H9 (cell line): ENCODE results near the gene TARM1. TPM values are rescaled to one million over a fixed set of nuclear protein-coding genes. Genes with fewer than 3 reads are reported as not detected.

Experiments used
- DNase-seq: peaks from one replicate; pipeline ENCODE4 v3.0.0-alpha.2; 2017
- H2AFZ ChIP-seq: one replicate; pipeline ENCODE4 v1.6.1; 2013; ENCODE audit warnings: mild to moderate bottlenecking, low read length, control low read depth, moderate library complexity
- H2AK5ac ChIP-seq: 2 replicates; pipeline ENCODE4 v1.6.1; 2013; ENCODE audit warnings: low read length, control low read depth, mixed read lengths; ENCODE audit not compliant: insufficient read length
- H2BK120ac ChIP-seq: one replicate; pipeline ENCODE4 v1.6.1; 2013; ENCODE audit warnings: low read depth, mild to moderate bottlenecking, low read length, control low read depth, inconsistent platforms; ENCODE audit not compliant: poor library complexity, severe bottlenecking
- H2BK12ac ChIP-seq: 2 replicates; pipeline ENCODE4 v1.6.1; 2013; ENCODE audit warnings: low read length, control low read depth, mixed read lengths, low read depth; ENCODE audit not compliant: insufficient read length
- H2BK15ac ChIP-seq: 2 replicates; pipeline ENCODE4 v1.6.1; 2013; ENCODE audit warnings: low read depth, low read length, control low read depth
- H2BK20ac ChIP-seq: one replicate; pipeline ENCODE4 v1.6.1; 2013; ENCODE audit warnings: low read depth, mild to moderate bottlenecking, low read length, control low read depth, inconsistent platforms; ENCODE audit not compliant: poor library complexity, severe bottlenecking
- H2BK5ac ChIP-seq: 2 replicates; pipeline ENCODE4 v1.6.1; 2013; ENCODE audit warnings: low read length, control low read depth, mixed read lengths; ENCODE audit not compliant: insufficient read length
- H3K14ac ChIP-seq: 2 replicates; pipeline ENCODE4 v1.6.1; 2013; ENCODE audit warnings: low read length, control low read depth; ENCODE audit not compliant: insufficient read depth
- H3K18ac ChIP-seq: 2 replicates; pipeline ENCODE4 v1.6.1; 2013; ENCODE audit warnings: low read depth, mild to moderate bottlenecking, mixed read lengths, low read length, control low read depth; ENCODE audit not compliant: insufficient read length
- H3K23ac ChIP-seq: 2 replicates; pipeline ENCODE4 v1.6.1; 2013; ENCODE audit warnings: low read length, control low read depth, mixed read lengths, low read depth; ENCODE audit not compliant: insufficient read length
- H3K23me2 ChIP-seq: 2 replicates; pipeline ENCODE4 v1.6.1; 2013; ENCODE audit warnings: low read depth, mild to moderate bottlenecking, mixed read lengths, low read length, control low read depth; ENCODE audit not compliant: insufficient read length, poor library complexity, severe bottlenecking
- H3K27ac ChIP-seq: 2 replicates; pipeline ENCODE4 v1.5.1; 2013; ENCODE audit warnings: low read length, control low read depth, mixed read lengths, low read depth; ENCODE audit not compliant: insufficient read length
- H3K27me3 ChIP-seq: 2 replicates; pipeline ENCODE4 v1.6.1; 2013; ENCODE audit warnings: low read length, control low read depth, inconsistent platforms; ENCODE audit not compliant: insufficient read depth
- H3K4ac ChIP-seq: 2 replicates; pipeline ENCODE4 v1.6.1; 2013; ENCODE audit warnings: low read depth, mild to moderate bottlenecking, control low read depth, inconsistent platforms, low read length, moderate library complexity
- H3K4me1 ChIP-seq: 2 replicates; pipeline ENCODE4 v1.6.1; 2013; ENCODE audit warnings: low read length, control low read depth, inconsistent platforms; ENCODE audit not compliant: insufficient read depth
- H3K4me2 ChIP-seq: 2 replicates; pipeline ENCODE4 v1.6.1; 2013; ENCODE audit warnings: low read length, control low read depth, mixed read lengths; ENCODE audit not compliant: insufficient read length, insufficient read depth
- H3K56ac ChIP-seq: 2 replicates; pipeline ENCODE4 v1.6.1; 2013; ENCODE audit warnings: low read depth, mild to moderate bottlenecking, mixed read lengths, low read length, control low read depth; ENCODE audit not compliant: insufficient read length
- H3K79me1 ChIP-seq: 2 replicates; pipeline ENCODE4 v1.6.1; 2013; ENCODE audit warnings: low read depth, mild to moderate bottlenecking, moderate library complexity, low read length, control low read depth, inconsistent platforms; ENCODE audit not compliant: insufficient read depth, poor library complexity, severe bottlenecking
- H3K79me2 ChIP-seq: 2 replicates; pipeline ENCODE4 v1.6.1; 2013; ENCODE audit warnings: low read length, control low read depth, inconsistent platforms; ENCODE audit not compliant: insufficient read depth
- H3K9ac ChIP-seq: 2 replicates; pipeline ENCODE4 v1.6.1; 2013; ENCODE audit warnings: low read length, control low read depth, mixed read lengths; ENCODE audit not compliant: insufficient read length; ENCODE audit errors: extremely low read depth
- H3K9me3 ChIP-seq: one replicate; pipeline ENCODE4 v1.6.1; 2013; ENCODE audit warnings: low read depth, low read length, inconsistent platforms; ENCODE audit not compliant: control insufficient read depth
- H3T11ph ChIP-seq: one replicate; pipeline ENCODE4 v1.6.1; 2013; ENCODE audit warnings: mild to moderate bottlenecking, low read length, control low read depth, inconsistent platforms
- H4K20me1 ChIP-seq: one replicate; pipeline ENCODE4 v1.6.1; 2013; ENCODE audit not compliant: control insufficient read depth, insufficient read length, insufficient read depth
- H4K5ac ChIP-seq: 2 replicates; pipeline ENCODE4 v1.6.1; 2013; ENCODE audit warnings: low read depth, mild to moderate bottlenecking, mixed read lengths, low read length, control low read depth; ENCODE audit not compliant: insufficient read length
- H4K8ac ChIP-seq: replicated peaks from 2 replicates; pipeline ENCODE4 v1.6.1; 2013; ENCODE audit warnings: low read length, control low read depth, mixed read lengths, low read depth; ENCODE audit not compliant: insufficient read length
- H4K91ac ChIP-seq: 2 replicates; pipeline ENCODE4 v1.6.1; 2013; ENCODE audit warnings: low read depth, mild to moderate bottlenecking, moderate library complexity, mixed read lengths, low read length, control low read depth; ENCODE audit not compliant: insufficient read length
- H3K27ac Mint-ChIP-seq, 3 experiments: 2 replicates in 2 of 3; 3 replicates in 1 of 3; pipeline ENCODE4 v1.8.0; 2020 to 2021; ENCODE audit warnings: mixed read lengths in 3 of 3, mild to moderate bottlenecking in 1 of 3, moderate library complexity in 1 of 3
- H3K27me3 Mint-ChIP-seq: 2 replicates; pipeline ENCODE4 v1.8.0; 2021; ENCODE audit warnings: low read depth, mild to moderate bottlenecking, moderate library complexity, mixed read lengths
- H3K36me3 Mint-ChIP-seq, 3 experiments: 2 replicates in 2 of 3; 3 replicates in 1 of 3; pipeline ENCODE4 v1.8.0; 2020 to 2021; ENCODE audit warnings: low read depth in 3 of 3, mixed read lengths in 3 of 3; ENCODE audit not compliant: insufficient read depth in 1 of 3
- H3K4me1 Mint-ChIP-seq, 2 experiments: 2 replicates each; pipeline ENCODE4 v1.8.0; 2020; ENCODE audit warnings: mixed read lengths in 2 of 2
- H3K4me3 Mint-ChIP-seq, 2 experiments: 2 replicates in 1 of 2; 3 replicates in 1 of 2; pipeline ENCODE4 v1.8.0; 2020 to 2021; ENCODE audit warnings: mild to moderate bottlenecking in 2 of 2, mixed read lengths in 2 of 2, moderate library complexity in 1 of 2
- H3K9me3 Mint-ChIP-seq, 2 experiments: 2 replicates in 1 of 2; 3 replicates in 1 of 2; pipeline ENCODE4 v1.8.0; 2020; ENCODE audit warnings: mild to moderate bottlenecking in 2 of 2, mixed read lengths in 2 of 2, moderate library complexity in 1 of 2
- WGBS: extraction: QIAGEN DNeasy Blood & Tissue Kit; methylation state at CpG from one replicate; pipeline ENCODE4 v1.1.7; 2013; ENCODE audit warnings: missing lambda C conversion rate, low lambda C conversion rate, mixed read lengths; ENCODE audit not compliant: insufficient read length; ENCODE audit errors: extremely low coverage; 5-methylcytosine and 5-hydroxymethylcytosine counted together
- total RNA-seq: library from RNA; stranded (reverse); gene quantifications from 2 replicates; pipeline ENCODE4 v1.2.1, GENCODE V29; 2021
- TF ChIP-seq, protein P1 (sequence below): fragments of 200-600 bp; sonication (generic); conservative IDR thresholded peaks from 3 replicates; pipeline ENCODE4 v1.8.0; 2021; ENCODE audit warnings: antibody characterized with exemption, mild to moderate bottlenecking

The TARM1 gene
- total RNA-seq, 1 experiment from 2014 or later, result not detected

DNA sequence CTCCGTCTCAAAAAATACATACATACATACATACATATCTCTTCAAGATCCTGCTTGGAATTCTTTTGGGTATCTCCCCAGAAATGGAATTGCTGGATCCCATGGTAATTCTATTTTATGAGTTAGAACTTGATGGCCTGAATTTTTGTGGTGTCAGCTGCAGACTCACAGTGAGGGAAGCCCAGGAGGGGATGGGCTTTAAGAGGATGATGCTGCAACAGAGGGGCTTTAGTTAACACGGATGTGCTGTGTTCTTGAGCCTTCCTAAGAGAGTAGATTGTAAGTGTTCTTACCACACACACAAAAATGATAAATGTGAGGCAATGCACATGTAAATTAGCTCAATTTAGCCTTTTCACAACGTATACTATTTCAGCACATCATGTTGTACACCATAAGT lies 58.0 kb downstream of the TARM1 start:
- no peaks in the 10 kb centered on the region for H4K20me1 ChIP-seq
- H3K27me3 Mint-ChIP-seq, result peaks cover 12% of the 10 kb centered on the region
- no peaks in the 10 kb centered on the region for H3K4me1 ChIP-seq
- H3K4me2 ChIP-seq, result no peak overlapping the region
- H3K23me2 ChIP-seq, result no peaks in the 10 kb centered on the region
- no peak overlapping the region for H2AFZ ChIP-seq
- no peak overlapping the region for H2BK15ac ChIP-seq
- TF ChIP-seq, protein P1, sequence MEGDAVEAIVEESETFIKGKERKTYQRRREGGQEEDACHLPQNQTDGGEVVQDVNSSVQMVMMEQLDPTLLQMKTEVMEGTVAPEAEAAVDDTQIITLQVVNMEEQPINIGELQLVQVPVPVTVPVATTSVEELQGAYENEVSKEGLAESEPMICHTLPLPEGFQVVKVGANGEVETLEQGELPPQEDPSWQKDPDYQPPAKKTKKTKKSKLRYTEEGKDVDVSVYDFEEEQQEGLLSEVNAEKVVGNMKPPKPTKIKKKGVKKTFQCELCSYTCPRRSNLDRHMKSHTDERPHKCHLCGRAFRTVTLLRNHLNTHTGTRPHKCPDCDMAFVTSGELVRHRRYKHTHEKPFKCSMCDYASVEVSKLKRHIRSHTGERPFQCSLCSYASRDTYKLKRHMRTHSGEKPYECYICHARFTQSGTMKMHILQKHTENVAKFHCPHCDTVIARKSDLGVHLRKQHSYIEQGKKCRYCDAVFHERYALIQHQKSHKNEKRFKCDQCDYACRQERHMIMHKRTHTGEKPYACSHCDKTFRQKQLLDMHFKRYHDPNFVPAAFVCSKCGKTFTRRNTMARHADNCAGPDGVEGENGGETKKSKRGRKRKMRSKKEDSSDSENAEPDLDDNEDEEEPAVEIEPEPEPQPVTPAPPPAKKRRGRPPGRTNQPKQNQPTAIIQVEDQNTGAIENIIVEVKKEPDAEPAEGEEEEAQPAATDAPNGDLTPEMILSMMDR, result no peak
- no peaks in the 10 kb centered on the region for H3K79me1 ChIP-seq
- H3K23ac ChIP-seq, result no peak overlapping the region
- H3K27me3 ChIP-seq, result no peaks in the 10 kb centered on the region
- no peak overlapping the region for H2BK12ac ChIP-seq
- no peak overlapping the region for H4K8ac ChIP-seq
- no peak overlapping the region for H2BK120ac ChIP-seq
- H3K14ac ChIP-seq, result no peak overlapping the region
- no peak overlapping the region for H2BK5ac ChIP-seq
- no peak overlapping the region for H3K4me3 Mint-ChIP-seq
- no peak overlapping the region for H3K4ac ChIP-seq
- H4K5ac ChIP-seq, result no peak overlapping the region
- peaks cover 0 to 3% (median 2%) of the 10 kb centered on the region in 3 experiments; a peak in 1 of 7 replicates for H3K36me3 Mint-ChIP-seq
- no peak overlapping the region for H3K27ac Mint-ChIP-seq
- no peak overlapping the region for H3K18ac ChIP-seq
- H2BK20ac ChIP-seq, result no peak overlapping the region
- WGBS, result no CpG with 5 or more reads among the region's 3 CpGs
- H3K9me3 Mint-ChIP-seq, result peaks cover 2 to 5% of the 10 kb centered on the region in 2 experiments; a peak in 3 of 5 replicates
- no peaks in the 10 kb centered on the region for H3K79me2 ChIP-seq
- H3K9me3 ChIP-seq, result no peaks in the 10 kb centered on the region
- DNase-seq, result no peak
- H3T11ph ChIP-seq, result no peak overlapping the region
- H3K4me1 Mint-ChIP-seq, result peaks cover 11 to 12% of the 10 kb centered on the region in 2 experiments
- no peak overlapping the region for H3K56ac ChIP-seq
- no peak overlapping the region for H4K91ac ChIP-seq
- H3K9ac ChIP-seq, result no peak overlapping the region
- H2AK5ac ChIP-seq, result no peak overlapping the region
- H3K27ac ChIP-seq, result no peak overlapping the region
